MM.1S (cell line): ENCODE results near the gene GSG1.

Experiments used
- EZH2phosphoT487 ChIP-seq: fragments of 300-600 bp; sonication (generic); IDR thresholded peaks from 2 replicates; pipeline ENCODE4 v1.6.1; 2018; ENCODE audit warnings: antibody characterized with exemption, low read length
- TF ChIP-seq, protein P1 (sequence below): fragments of 300-600 bp; sonication (generic); IDR thresholded peaks from 2 replicates; pipeline ENCODE4 v1.5.1; 2016; ENCODE audit warnings: antibody characterized with exemption, low read length, mixed read lengths

DNA sequence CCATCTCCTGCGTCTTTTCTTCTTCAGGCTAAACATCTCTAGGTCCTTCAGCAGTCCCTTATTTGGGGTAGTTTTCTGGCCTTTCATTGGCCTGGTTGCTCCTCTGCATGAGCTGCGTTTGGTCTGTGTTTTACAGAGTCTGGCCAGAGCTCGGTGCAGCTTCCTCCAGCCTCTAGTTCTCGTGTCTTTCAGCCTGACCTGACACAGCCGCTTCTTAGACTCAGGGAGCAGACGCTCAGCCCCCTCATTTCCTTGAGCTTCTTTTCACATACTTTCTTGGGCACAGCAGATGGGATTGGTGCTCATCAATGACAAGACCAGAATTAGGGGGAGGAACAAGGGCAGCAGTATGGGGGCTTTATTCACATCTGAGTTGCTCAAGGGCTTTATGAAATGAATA lies 13.6 kb upstream of the GSG1 start:
- TF ChIP-seq, protein P1, sequence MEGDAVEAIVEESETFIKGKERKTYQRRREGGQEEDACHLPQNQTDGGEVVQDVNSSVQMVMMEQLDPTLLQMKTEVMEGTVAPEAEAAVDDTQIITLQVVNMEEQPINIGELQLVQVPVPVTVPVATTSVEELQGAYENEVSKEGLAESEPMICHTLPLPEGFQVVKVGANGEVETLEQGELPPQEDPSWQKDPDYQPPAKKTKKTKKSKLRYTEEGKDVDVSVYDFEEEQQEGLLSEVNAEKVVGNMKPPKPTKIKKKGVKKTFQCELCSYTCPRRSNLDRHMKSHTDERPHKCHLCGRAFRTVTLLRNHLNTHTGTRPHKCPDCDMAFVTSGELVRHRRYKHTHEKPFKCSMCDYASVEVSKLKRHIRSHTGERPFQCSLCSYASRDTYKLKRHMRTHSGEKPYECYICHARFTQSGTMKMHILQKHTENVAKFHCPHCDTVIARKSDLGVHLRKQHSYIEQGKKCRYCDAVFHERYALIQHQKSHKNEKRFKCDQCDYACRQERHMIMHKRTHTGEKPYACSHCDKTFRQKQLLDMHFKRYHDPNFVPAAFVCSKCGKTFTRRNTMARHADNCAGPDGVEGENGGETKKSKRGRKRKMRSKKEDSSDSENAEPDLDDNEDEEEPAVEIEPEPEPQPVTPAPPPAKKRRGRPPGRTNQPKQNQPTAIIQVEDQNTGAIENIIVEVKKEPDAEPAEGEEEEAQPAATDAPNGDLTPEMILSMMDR, result no peak
- no peak for TF ChIP-seq EZH2phosphoT487
